HG03558 (cell line): ENCODE data around the gene GLDC.
A peak's percentile ranks its signal among the peaks of the same experiment; 100 is the strongest.

ENCODE experiments used
- ATAC-seq: cut with Tn5 transposase; IDR thresholded peaks from one replicate; pipeline ENCODE4 v1.9.1; 2021; ENCODE audit warnings: moderate number of reproducible peaks; ENCODE audit not compliant: unreplicated experiment; ENCODE audit errors: extremely low read depth

GLDC gene

DNA sequence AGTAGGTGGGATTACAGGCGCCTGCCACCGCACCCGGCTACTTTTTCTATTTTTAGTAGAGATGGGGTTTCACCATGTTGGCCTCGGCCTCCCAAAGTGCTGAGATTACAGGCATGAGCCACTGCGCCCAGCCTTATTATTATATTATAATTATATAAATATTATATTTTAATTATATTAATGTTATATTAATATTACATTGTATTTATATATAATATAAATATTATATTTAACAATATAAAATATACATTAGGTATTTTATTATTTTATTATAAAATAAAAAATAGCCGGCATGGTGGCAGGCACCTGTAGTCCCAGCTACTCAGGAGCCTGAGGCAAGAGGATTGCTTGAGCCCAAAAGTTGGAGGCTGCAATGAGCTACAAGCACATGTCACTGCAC is 21.6 kb upstream of the GLDC start:
- ATAC-seq = no peak

- no peak for ATAC-seq
These were observed 20.1 kb upstream of the GLDC start for GRCh38 chr9:6665628-6666027.

GRCh38 chr9:6664204-6664680 is 18.7 kb upstream of the GLDC start:
- no peak for ATAC-seq

DNA sequence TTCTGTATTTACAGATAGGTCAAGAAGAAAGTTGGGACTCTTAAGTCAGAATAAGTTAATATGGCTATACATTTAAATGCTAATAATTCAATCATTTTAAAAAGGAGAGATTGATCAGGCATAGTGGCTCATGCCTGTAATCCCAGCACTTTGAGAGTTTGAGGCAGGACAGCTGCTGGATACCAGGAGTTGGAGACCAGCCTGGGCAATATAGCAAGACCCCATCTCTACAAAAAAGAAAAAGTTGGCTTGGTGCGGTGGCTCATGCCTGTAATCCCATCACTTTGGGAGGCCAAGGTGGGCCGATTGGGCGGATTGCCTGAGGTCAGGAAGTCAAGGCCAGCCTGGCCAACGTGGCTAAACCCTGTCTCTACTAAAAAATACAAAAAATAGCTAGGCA is 15.0 kb upstream of the GLDC start:
- ATAC-seq = no peak

DNA sequence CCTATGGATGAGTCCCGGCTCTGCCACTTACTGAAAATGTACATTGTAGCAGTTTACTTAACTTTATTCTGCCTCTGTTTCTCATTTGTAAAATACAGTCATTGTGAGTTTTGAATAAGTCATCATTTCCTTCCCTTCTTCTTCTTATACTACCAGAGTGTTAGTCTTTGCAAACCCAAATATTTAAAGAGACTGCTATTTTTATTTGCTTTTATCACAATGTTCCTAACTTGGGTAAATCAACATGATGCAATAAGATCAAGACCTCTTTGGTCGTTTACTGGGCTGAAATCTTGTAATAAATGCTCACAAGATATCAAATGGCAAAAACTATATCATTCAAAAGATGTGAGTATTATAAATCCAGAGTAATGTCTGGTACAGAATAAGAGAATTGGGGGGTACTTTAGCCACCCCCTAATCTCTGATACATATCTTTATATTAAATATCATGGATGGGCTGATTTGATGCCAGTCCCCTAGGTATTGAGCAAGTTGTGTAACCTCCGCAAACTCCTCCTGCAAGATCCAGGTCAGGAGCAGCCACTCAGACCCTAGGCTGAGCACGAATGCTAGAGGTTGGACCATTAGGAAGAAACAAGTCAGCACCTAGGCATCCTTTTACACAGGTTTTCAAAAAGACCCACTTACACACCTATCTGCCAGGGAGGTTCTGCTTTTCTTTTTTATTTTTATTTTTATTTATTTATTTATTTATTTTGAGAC is 13.3 kb upstream of the GLDC start:
- no peak for ATAC-seq

DNA sequence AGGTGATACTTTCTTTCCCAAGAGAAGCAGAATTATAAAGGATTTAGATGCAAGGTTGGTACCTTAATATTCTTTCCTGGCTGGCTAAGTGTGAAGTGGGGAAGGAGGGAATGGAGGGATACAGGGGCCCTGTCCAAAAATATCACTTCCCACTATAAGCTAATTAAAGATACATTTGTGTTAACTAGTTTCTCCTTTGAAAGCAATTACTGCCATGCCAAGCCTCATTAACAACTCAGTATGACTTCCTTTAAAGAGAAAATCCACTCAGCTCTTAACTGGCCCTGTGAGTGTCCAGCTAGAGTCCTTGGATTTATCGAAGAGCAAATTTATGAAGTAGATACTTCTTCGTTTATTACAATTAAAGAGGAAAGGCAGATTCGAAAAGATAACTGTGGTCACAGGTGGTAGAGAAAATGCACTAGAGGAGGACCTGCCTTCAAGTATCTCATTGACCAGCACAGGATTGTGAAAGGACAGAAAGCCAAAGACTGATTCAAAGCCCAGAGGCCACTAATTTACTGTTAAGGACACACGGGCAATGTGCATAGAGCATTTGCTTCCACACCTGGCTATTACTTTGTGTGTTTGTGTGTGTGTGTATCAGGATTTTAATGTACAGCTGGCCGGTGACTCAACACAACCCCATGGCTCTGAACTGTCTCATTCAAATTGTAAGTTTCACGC is 11.2 kb upstream of the GLDC start:
- ATAC-seq = no peak

DNA sequence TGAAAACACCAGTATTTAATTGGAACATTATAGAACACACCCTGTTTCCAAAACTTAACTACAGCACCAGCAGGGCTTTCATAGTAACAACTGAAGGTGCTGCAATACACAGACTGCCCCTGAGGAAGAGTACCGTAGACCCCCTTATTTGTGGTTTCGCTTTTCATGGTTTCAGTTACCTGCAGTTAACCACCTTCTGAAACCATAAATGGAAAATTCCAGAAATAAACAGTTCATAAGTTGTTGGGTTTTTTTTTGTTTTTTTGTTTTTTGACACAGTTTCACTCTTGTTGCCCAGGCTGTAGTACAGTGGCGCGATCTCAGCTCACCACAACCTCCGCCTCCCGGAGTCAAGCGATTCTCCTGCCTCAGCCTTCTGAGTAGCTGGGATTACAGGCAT is 9.5 kb upstream of the GLDC start:
- ATAC-seq = peak; percentile 94

DNA sequence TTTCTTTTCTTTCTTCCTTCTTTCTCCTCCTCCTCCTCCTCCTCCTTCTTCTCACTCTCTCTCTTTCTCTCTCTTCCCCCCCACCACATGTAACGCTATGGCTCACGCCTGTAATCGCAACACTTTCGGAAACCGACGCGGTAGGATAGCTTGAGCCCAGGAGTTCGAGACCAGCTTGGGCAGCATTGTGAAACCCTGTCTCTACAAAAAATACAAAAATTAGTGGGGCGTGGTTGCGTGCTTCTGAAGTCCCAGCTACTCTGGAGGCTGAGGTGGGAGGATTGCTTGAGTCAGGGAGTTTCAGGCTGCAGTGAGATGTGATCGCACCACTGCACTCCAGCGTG is 736 bp upstream of the GLDC start:
- no peak for ATAC-seq

DNA sequence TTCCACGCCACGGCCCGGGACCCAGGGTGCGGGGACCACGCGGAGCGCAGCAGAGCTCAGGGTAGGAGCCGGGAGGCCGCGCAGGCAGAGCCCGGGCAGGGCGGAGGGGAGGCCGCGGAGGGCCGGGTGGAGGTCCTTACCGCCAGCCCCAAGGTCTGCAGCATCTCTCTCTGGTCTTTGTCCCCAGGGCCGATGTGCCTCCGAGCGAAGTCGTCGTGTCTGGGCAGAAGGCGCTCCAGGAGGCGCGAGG is 499 bp downstream of the GLDC start:
- ATAC-seq = peak; percentile 15

- ATAC-seq = no peak
These were observed 1.0 kb downstream of the GLDC start for GRCh38 chr9:6644346-6645104.

- ATAC-seq = no peak
These were observed 3.6 kb downstream of the GLDC start for GRCh38 chr9:6641961-6642360.

GRCh38 chr9:6641561-6641960 is 4.0 kb downstream of the GLDC start:
- ATAC-seq = no peak

DNA sequence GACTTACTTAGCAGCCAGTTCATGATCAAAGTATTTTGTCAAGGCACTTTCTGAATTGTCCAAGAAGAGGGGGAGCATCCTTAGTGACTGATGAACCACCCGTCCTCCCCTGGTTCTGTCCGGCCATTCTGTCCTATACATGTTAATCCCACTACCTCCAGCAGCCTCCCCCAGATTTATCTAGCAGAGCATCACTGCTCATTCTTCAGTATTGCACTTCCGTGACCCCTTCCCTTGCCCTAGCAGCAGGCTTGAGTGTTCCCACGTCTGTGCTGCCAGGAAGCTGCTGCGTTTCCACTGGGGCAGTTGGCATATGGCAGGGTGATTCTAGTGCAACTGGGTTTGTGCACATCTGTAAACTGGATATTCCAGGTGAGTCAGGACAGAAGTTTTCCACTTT is 4.5 kb downstream of the GLDC start:
- ATAC-seq = no peak

GRCh38 chr9:6640268-6641051 is 5.1 kb downstream of the GLDC start:
- ATAC-seq = no peak

DNA sequence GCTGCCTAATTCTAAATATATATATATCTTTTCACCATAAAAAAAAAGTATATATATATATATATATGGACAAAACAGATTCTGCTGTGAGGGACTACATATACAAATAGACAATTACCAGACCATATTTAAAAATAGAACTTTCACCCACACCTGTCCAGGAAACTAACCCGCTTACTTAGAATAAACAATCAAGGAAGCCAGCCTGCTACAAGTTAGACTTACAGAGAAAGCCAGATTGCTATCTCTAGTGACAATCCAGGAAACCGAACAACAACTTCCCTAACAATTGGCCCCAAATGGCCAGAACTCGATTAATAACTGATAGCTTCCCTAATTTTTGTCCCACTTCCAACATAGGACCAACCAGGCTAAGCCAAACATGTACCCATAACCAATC is 5.9 kb downstream of the GLDC start:
- ATAC-seq = no peak

DNA sequence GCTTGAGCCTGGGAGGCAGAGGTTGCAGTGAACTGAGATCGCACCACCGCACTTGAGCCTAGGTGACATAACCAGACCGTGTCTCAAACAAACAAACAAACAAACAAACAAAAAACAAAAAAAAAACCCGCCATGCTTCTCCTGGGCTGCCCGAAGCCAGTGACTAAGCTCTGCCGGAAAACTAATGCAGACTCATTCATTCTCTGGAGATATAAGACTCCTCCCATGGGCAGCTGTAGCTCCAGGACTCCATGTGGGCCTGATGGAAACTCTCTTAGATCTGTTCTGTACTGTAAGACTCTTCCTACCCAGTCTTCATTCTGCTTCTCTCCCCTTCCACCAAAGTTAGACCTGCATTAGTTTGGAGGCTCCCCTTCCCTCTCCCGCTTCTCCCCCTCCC is 11.1 kb downstream of the GLDC start:
- no peak for ATAC-seq

DNA sequence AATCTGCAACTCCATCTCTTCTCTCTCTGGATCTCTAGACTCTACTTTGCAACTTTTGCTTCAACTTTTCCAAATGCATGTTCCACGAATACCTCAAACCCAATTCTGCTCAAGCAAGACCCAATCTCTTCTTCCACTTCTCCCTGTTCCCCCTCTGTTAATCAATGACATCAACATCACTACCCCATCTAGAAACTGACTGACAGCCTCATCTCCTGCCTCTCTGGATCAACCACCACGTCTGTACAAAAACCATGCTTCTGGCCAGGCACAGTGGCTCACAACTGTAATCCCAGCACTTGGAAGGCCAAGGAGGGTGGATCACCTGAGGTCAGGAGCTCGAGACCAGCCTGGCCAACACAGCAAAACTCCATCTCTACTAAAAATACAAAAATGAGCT is 12.2 kb downstream of the GLDC start:
- no peak for ATAC-seq

- peak; percentile 87 for ATAC-seq
These were observed 12.9 kb downstream of the GLDC start for GRCh38 chr9:6632516-6633183.

GRCh38 chr9:6631207-6631512 is 14.4 kb downstream of the GLDC start:
- ATAC-seq = peak; percentile 20

GRCh38 chr9:6630502-6631206 is 14.9 kb downstream of the GLDC start:
- peak; percentile 57 for ATAC-seq
